ENCODE data around the gene TRIM38. TPM values are rescaled to one million over a fixed set of nuclear protein-coding genes. Genes with fewer than 3 reads are reported as not detected.

Gene TRIM38
- total RNA-seq, 2 donors from 2014 or later, result 3.9 to 4.0 TPM

DNA sequence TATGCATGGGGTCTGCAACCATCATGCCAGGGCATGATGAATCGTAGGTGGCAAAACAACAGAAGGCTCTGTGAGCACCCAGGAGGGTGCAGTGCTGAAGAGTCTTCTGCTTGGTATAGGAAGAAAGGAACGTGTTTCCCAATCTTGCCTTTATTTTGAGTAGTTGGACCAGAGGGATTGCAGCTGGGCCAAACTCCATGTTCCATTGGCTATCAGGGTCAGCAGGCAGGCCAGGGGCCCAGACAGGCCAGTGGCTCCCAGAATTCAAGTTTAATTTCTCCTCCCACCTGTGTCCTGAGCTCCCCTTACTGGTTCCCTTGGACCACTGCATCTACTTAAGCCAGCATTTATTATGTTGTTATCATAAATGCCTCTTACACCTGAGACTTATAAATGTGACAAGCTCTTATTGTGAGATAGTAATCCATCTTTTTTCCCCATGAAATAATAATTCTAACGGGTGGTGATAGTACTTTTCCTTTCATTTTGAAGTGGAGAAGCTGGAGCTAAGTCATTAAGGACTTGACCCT is 918 bp upstream of the TRIM38 start:
- TF ChIP-seq, protein P1, sequence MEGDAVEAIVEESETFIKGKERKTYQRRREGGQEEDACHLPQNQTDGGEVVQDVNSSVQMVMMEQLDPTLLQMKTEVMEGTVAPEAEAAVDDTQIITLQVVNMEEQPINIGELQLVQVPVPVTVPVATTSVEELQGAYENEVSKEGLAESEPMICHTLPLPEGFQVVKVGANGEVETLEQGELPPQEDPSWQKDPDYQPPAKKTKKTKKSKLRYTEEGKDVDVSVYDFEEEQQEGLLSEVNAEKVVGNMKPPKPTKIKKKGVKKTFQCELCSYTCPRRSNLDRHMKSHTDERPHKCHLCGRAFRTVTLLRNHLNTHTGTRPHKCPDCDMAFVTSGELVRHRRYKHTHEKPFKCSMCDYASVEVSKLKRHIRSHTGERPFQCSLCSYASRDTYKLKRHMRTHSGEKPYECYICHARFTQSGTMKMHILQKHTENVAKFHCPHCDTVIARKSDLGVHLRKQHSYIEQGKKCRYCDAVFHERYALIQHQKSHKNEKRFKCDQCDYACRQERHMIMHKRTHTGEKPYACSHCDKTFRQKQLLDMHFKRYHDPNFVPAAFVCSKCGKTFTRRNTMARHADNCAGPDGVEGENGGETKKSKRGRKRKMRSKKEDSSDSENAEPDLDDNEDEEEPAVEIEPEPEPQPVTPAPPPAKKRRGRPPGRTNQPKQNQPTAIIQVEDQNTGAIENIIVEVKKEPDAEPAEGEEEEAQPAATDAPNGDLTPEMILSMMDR (IDR thresholded peaks at IDR 0.05), result peak in 1 of 7 experiments; percentile 4
- TF ChIP-seq POLR2A (IDR thresholded peaks at IDR 0.05), result no peak
- ATAC-seq, result no peak
- peak overlapping the region in 3 of 4 donors; percentile 74 to 89 (median 88) for H3K27ac ChIP-seq
- intact Hi-C loops (cut with DNase I), result no loop called here
- 56 to 75% methylated on average over 3 of the region's 3 CpGs for WGBS, 2 donors
- peaks cover 20% of the 10 kb centered on the region for H3K4me1 ChIP-seq
- peaks cover 0 to 6% (median 0%) of the 10 kb centered on the region in 3 donors for H3K9me3 ChIP-seq
- DNase-seq, result no peak
- H3K4me3 ChIP-seq, result no peak overlapping the region
- H3K36me3 ChIP-seq (replicated peaks in 1 of 2; ENCODE audit: insufficient read depth in 1 of 2, low read depth in 2 of 2), result peaks cover 0 to under 1% of the 10 kb centered on the region in 2 donors
- H3K27me3 ChIP-seq, result no peaks in the 10 kb centered on the region

DNA sequence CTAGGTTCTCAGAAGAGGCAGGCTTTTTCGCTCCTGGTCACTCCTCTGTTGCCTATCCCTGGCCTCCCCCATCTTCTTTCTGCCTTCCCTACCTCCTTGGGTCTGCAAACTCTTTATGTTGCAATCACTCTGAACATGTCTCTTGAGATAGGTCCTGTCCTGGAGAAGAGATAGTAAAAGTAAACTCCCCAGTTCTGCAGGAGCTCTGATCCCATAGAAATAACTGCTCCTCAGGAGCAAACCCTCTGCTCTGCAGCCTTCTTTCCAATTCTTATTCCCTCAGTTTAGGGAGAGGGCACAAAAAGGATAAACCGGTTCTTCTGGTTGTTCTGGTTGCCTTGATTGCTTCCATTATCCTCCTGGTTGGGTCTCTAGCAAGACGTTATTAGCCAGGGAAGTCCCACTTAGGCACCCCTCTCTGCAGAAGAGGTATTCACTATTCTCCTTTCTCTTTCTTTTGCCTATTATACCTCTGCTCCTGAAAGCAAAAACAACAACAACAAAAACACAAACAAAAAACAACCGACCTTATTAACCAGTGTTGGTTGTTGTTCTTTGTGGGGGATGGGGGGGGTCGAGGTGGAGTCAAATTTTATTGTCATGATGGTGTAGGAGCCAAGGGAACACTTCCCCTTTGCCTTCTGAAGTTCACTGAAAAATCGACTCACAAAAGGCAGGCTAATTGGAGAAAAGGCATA is 973 bp downstream of the TRIM38 start:
- WGBS, 2 donors, result 15 to 17% methylated on average over 6 of the region's 6 CpGs
- Histone ChIP-seq H3K27ac (peak overlapping the region; percentile 74 to 89 (median 82)), H3K4me1 (peaks cover 30% of the 10 kb centered on the region), H3K36me3 (replicated peaks in 1 of 2; ENCODE audit: insufficient read depth in 1 of 2, low read depth in 2 of 2) (peaks cover 0 to 3% of the 10 kb centered on the region in 2 donors), H3K9me3 (peaks cover 0 to 6% (median 0%) of the 10 kb centered on the region in 3 donors), H3K4me3 (peak overlapping the region; percentile 9 to 42), H3K27me3 (no peaks in the 10 kb centered on the region)
- TF ChIP-seq, protein P1 (IDR thresholded peaks at IDR 0.05), result no peak
- TF ChIP-seq POLR2A (IDR thresholded peaks at IDR 0.05), result no peak
- peak; percentile 19 for ATAC-seq
- intact Hi-C loops (cut with DNase I), result no loop called here
- DNase-seq, result peak in 1 of 4 donors; percentile 12

DNA sequence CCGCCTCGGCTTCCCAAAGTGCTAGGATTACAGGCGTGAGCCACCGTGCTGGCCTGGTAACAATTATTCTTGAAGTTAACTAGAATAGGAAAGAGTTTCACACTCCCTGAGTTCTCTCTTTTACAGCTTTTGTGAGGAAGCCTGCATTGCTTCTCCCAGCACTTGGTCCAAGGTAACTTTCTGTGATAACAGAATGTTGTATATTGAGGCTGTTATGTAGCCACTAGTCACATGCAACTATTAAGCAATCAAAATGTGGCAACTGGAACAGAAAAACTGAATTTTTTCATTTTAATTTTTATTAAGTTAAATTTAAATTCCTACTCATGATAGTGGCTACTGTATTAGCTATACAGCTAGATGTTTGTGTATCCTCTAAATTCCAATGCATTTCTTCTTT is 2.5 kb downstream of the TRIM38 start:
- Histone ChIP-seq H3K4me3 (no peak overlapping the region), H3K27me3 (no peaks in the 10 kb centered on the region), H3K36me3 (replicated peaks in 1 of 2; ENCODE audit: insufficient read depth in 1 of 2, low read depth in 2 of 2) (peaks cover 0 to 3% of the 10 kb centered on the region in 2 donors), H3K4me1 (peaks cover 30% of the 10 kb centered on the region), H3K27ac (no peak overlapping the region), H3K9me3 (peaks cover 0 to 3% (median 0%) of the 10 kb centered on the region in 3 donors)
- TF ChIP-seq POLR2A (IDR thresholded peaks at IDR 0.05), result no peak
- TF ChIP-seq, protein P1 (IDR thresholded peaks at IDR 0.05), result no peak
- ATAC-seq, result no peak
- no peak for DNase-seq
- 86 to 97% methylated on average over 4 of the region's 4 CpGs for WGBS, 2 donors
- intact Hi-C loops (cut with DNase I), result no loop called here

DNA sequence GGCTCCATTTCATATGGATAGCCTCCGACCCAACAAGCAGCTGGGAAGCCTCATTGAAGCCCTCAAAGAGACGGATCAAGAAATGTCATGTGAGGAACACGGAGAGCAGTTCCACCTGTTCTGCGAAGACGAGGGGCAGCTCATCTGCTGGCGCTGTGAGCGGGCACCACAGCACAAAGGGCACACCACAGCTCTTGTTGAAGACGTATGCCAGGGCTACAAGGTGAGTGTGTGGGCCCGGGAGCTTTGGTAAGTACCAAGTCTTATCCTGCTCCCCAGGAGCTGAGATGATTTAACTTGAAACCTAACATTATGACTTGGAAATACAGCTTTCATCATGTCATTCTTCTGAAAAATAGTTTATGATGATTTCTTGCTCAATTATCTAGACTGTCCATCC is 4.1 kb downstream of the TRIM38 start:
- TF ChIP-seq POLR2A (IDR thresholded peaks at IDR 0.05), result no peak
- TF ChIP-seq, protein P1 (IDR thresholded peaks at IDR 0.05), result no peak
- no peaks in the 10 kb centered on the region for H3K27me3 ChIP-seq
- ATAC-seq, result no peak

More for the DNA sequence above, 4.1 kb downstream of the TRIM38 start:
- WGBS, 2 donors, result 83 to 94% methylated on average over 5 to 9 of the region's 9 CpGs
- Histone ChIP-seq H3K9me3 (no peaks in the 10 kb centered on the region), H3K27ac (no peak overlapping the region), H3K4me3 (no peak overlapping the region), H3K4me1 (peaks cover 30% of the 10 kb centered on the region), H3K36me3 (replicated peaks in 1 of 2; ENCODE audit: insufficient read depth in 1 of 2, low read depth in 2 of 2) (peaks cover 0 to 9% of the 10 kb centered on the region in 2 donors)
- intact Hi-C loops (cut with DNase I), result no loop called here
- no peak for DNase-seq

All from body of pancreas (tissue), 4 donors.